HG02610 (cell line): ENCODE data around the gene ECT2.
"Not testable (repeated sequence)": the region's sequence is repeated elsewhere in the genome, so short reads cannot be mapped to it uniquely, and the experiment has no call there.

Experiments used
- ATAC-seq: cut with Tn5 transposase; IDR thresholded peaks from one replicate; pipeline ENCODE4 v1.9.1; 2021; ENCODE audit warnings: mild to moderate bottlenecking, moderate library complexity; ENCODE audit not compliant: unreplicated experiment

Gene ECT2

DNA sequence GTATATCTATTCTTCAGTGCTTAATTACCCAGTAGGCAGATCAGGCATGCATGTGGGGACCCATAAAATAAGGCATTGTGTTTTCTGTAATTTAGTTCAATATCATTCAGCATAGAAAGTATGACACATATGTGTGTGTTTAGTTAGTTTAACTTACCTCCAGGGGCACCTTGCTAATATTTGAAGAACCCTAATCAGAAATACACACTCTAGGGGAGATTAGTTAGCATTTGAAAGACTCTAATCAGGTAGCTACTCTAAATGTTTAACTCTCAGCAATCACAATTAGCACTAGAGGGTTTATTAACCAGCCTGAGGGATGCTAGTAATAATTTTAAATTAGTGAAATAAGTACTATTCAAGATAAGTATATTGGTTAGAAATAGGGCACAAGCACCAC lies 104.5 kb downstream of the ECT2 start:
- no peak for ATAC-seq

DNA sequence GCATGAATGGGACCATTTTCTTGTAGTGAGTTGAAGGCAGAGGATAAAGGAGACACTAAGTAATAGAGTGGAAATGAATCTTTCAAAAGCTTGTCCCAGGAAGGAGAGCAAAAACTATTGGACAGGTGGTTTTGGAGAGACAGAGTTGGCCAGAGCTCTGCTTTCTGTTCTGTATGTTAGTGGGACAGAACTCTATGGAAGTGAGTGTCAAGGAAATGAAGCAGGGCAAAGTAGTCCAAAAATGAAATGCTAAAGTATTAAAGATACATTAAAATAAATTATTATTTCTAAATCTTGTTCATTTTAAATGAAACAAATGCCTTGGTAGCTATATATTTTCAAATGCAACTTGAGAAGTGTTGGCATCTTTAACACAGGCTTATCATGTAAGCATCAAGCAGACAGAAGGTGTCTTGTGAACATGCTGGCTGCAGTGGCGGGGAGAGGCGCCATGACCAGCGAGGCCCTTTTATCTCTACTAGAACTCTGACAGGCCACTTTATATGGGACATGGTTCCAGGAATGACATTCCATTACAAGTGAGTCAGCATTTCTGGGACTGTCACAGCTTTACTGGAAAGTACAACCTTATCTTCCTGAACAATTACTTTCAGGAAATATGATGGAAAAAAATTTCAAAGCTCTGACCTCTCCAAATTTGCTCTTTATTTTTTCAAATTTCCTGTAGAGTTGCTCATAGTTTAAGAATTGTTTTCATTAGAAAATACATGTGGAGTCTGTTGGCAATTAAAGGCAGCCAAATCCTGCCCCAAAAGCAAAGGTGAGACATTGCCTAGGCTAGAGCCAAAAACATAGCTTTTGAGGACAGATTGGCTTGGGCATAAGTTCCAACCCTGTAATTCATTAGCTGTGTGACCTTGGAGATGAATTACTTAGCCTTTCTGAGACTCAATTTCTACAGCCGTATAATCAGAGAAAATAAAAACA lies 106.5 kb downstream of the ECT2 start:
- no peak for ATAC-seq

DNA sequence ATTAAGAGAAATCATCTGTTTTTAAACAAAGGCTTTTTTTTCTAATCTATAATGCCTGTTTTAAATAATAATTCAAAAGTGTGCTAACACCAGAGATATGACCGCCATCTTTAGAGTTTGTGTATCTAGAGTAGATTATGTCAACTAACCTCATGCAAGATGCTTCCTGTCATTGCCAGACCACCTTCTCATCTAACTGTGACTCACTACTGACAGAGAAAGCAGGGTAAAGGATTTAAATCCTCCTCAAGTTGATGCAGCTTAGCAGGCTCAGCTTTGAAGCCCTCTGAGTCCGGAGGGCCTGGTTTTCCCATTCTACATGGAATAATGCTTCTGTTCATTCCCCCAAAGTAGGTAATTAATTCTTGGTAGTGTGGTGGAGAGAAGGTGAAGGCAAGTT lies 108.5 kb downstream of the ECT2 start:
- no peak for ATAC-seq

DNA sequence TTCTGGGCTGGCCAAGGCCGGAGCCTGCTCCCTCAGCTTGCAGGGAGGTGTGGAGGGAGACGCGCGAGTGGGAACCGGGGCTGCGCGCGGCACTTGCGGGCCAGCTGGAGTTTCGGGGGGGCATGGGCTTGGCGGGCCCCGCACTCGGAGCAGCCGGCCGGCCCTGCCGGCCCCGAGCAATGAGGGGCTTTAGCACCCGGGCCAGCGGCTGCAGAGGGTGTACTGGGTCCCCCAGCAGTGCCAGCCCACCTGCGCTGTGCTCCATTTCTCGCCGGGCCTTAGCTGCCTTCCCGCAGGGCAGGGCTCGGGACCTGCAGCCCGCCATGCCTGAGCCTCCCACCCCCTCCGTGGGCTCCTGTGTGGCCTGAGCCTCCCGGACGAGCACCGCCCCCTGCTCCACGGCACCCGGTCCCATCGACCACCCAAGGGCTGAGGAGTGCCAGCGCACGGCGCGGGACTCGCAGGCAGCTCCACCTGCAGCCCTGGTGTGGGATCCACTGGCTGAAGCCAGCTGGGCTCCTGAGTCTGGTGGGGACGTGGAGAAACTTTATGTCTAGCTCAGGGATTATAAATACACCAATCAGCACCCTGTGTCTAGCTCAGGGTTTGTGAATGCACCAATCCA lies 116.3 kb downstream of the ECT2 start:
- not testable (repeated sequence) for ATAC-seq

DNA sequence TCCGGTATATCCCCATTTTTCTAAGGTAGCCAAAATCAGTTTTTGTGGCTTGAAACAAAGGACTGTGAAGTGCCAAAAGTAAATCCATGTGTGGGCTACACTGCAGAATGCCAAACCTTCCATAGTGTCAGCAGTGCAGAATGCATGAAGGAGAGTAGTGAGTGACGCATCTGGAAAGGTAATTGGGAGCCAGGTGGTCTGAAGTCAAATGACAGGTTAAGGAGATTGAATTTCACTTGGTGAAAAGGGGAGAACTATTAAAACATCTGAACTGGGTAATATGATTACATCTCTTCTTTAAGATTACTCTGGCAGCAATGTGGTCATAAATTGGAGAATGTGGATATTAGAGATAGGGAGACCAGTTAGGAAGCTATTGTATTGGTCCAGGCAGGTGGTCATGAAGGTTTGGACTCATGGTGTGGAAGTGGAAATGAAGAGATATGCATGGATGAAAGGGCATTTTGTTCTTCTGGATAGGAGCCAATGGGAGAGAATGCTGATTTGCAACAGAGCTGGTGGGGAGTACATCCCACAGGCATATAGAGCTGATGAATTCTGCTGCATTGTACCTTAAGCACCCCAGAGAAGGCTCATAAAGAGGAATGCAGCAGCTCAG lies 118.2 kb downstream of the ECT2 start:
- no peak for ATAC-seq

DNA sequence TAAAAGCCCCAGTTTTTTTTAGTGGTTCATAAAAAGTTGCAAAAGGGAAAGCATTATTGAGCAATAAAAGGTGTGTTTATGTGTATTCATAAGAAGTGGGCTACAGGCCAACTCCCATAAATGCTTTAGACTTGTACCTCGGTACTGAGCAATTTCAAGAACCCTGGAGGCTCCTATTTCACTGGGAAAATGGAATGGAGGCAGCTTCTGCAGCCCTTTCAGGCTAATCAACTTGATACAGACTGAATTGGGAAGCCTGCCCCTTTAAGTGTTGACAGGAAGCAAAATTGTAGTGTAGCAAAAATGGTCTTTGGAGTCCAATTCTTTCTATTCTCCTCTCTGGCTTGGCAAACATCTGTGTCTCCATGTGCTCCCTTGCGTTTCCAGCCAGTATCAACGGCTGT lies 118.8 kb downstream of the ECT2 start:
- no peak for ATAC-seq

DNA sequence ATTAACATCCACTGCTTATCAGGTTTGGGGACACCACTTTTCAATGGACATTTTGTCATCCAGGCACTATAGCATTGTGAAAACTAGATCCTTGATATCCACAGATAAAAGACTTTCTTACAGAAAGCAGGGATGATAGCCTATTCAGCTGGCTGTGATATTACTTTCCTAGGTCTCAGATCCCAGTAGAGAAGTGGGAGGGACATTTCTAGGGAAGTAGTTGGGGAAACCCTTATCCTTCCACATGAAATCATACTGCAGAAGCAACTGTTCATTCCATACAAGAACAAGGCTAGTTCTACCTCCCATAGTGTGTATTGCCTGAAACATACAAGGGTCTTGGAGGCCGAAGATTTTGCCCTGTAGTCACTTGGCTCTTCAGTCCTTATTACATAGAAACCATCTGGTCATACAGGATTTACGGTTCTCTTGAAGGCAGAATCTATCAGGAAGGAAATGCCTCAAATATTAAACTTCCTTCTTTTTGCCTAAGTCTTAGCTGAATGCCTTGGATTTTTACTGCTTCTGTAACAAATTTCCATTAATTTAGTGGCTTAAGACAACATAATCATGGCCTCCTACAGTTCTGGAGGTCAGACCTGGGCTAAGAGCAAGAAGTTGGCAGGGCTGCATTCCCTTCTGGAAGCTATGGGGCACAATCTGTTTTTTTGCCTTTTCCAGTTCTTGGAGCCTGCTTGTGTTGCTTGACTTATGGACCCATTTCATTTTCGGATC lies 119.4 kb downstream of the ECT2 start:
- ATAC-seq = no peak
